IMR-90 (cell line): Measurements from ENCODE around the gene RIT1. TPM values are rescaled to one million over a fixed set of nuclear protein-coding genes. Genes with fewer than 3 reads are reported as not detected.
A peak's percentile ranks its signal among the peaks of the same experiment; 100 is the strongest.

Source experiments
- ATAC-seq: fragments of 200-7000 bp; cut with Tn5 transposase; 2 replicates; pipeline ENCODE4 v1.9.1; 2020; ENCODE audit warnings: low read depth, mild to moderate bottlenecking, moderate library complexity
- BruUV-seq: library from RNA; stranded (reverse); fragments of 400-500 nt; replicated peaks from 2 replicates; lab custom pipeline; 2021; lab: Mats Ljungman, UMichigan
- CTCF ChIA-PET: fragments of 300-600 bp; formaldehyde crosslinking; extraction: SDS; loops from one replicate; lab custom pipeline; 2021; ENCODE audit warnings: antibody characterized with exemption; lab: Yijun Ruan, JAX
- POLR2A ChIA-PET: fragments of 300-600 bp; sonication (Branson Sonifier 250); formaldehyde crosslinking; loops from one replicate; lab custom pipeline; 2022; ENCODE audit warnings: antibody characterized with exemption; ENCODE audit not compliant: unreplicated experiment; lab: Charles Lee
- DNase-seq: peaks from one replicate; pipeline ENCODE4 v3.0.0; 2013
- H2AFZ ChIP-seq: replicated peaks from 2 replicates; pipeline ENCODE3; 2013; ENCODE audit warnings: low read length, mild to moderate bottlenecking; ENCODE audit not compliant: poor library complexity
- H2AK5ac ChIP-seq: 2 replicates; pipeline ENCODE4 v1.6.1; 2013; ENCODE audit warnings: low read depth, low read length, inconsistent platforms
- H2AK9ac ChIP-seq: replicated peaks from 2 replicates; pipeline ENCODE3; 2013; ENCODE audit warnings: mild to moderate bottlenecking, low read depth, low read length, moderate library complexity; ENCODE audit not compliant: poor library complexity
- H2BK120ac ChIP-seq: 2 replicates; pipeline ENCODE4 v1.6.1; 2013; ENCODE audit warnings: low read depth, low read length, inconsistent platforms
- H2BK15ac ChIP-seq: 3 replicates; pipeline ENCODE4 v1.6.1; 2013; ENCODE audit warnings: low read depth, low read length, inconsistent platforms
- H2BK20ac ChIP-seq: 2 replicates; pipeline ENCODE4 v1.6.1; 2013; ENCODE audit warnings: low read depth, mild to moderate bottlenecking, inconsistent platforms, low read length, moderate library complexity
- H2BK5ac ChIP-seq: 2 replicates; pipeline ENCODE4 v1.6.1; 2013; ENCODE audit warnings: mild to moderate bottlenecking, low read depth, low read length, inconsistent platforms; ENCODE audit not compliant: poor library complexity, severe bottlenecking
- H3K14ac ChIP-seq: replicated peaks from 2 replicates; pipeline ENCODE4 v1.6.1; 2013; ENCODE audit warnings: low read depth, low read length, inconsistent platforms
- H3K18ac ChIP-seq: 2 replicates; pipeline ENCODE4 v1.6.1; 2013; ENCODE audit warnings: low read depth, low read length, control low read depth
- H3K23ac ChIP-seq: 2 replicates; pipeline ENCODE4 v1.6.1; 2013; ENCODE audit warnings: low read depth, low read length, inconsistent platforms
- H3K27ac ChIP-seq: 2 replicates; pipeline ENCODE4 v1.5.1; 2013; ENCODE audit warnings: mild to moderate bottlenecking, control low read depth, low read length; ENCODE audit not compliant: insufficient read depth
- H3K27me3 ChIP-seq: 2 replicates; pipeline ENCODE4 v1.6.1; 2013; ENCODE audit warnings: low read length; ENCODE audit not compliant: control insufficient read depth, insufficient read depth
- H3K36me3 ChIP-seq: 2 replicates; pipeline ENCODE4 v1.6.1; 2013; ENCODE audit warnings: low read length, mixed read lengths; ENCODE audit not compliant: control insufficient read depth, insufficient read depth
- H3K4ac ChIP-seq: 2 replicates; pipeline ENCODE4 v1.6.1; 2013; ENCODE audit warnings: low read depth, low read length, inconsistent platforms
- H3K4me1 ChIP-seq: 2 replicates; pipeline ENCODE4 v1.6.1; 2013; ENCODE audit warnings: low read length, mixed read lengths; ENCODE audit not compliant: control insufficient read depth, insufficient read depth
- H3K4me2 ChIP-seq: 2 replicates; pipeline ENCODE4 v1.6.1; 2013; ENCODE audit warnings: low read depth, mild to moderate bottlenecking, control low read depth, low read length, moderate library complexity
- H3K4me3 ChIP-seq: 2 replicates; pipeline ENCODE4 v1.5.1; 2013; ENCODE audit warnings: low read depth, mild to moderate bottlenecking, control low read depth, low read length, moderate library complexity; ENCODE audit not compliant: insufficient read depth
- H3K56ac ChIP-seq: 2 replicates; pipeline ENCODE4 v1.6.1; 2013; ENCODE audit warnings: low read length, inconsistent platforms; ENCODE audit not compliant: insufficient read depth; ENCODE audit errors: extremely low read depth
- H3K79me1 ChIP-seq, 2 experiments: 2 replicates each; pipeline ENCODE4 v1.6.1; 2013; ENCODE audit warnings: low read length in 2 of 2, inconsistent platforms in 1 of 2, low read depth in 1 of 2
- H3K9ac ChIP-seq: 2 replicates; pipeline ENCODE4 v1.6.1; 2013; ENCODE audit warnings: low read depth, low read length, control low read depth
- H3K9me1 ChIP-seq: 2 replicates; pipeline ENCODE4 v1.6.1; 2013; ENCODE audit warnings: low read length, inconsistent platforms; ENCODE audit not compliant: insufficient read depth
- H3K9me3 ChIP-seq: 2 replicates; pipeline ENCODE4 v1.6.1; 2013; ENCODE audit warnings: low read length; ENCODE audit not compliant: control insufficient read depth, insufficient read depth
- H4K20me1 ChIP-seq: 2 replicates; pipeline ENCODE4 v1.6.1; 2013; ENCODE audit warnings: low read length, inconsistent platforms; ENCODE audit not compliant: insufficient read depth
- H4K5ac ChIP-seq: 2 replicates; pipeline ENCODE4 v1.6.1; 2013; ENCODE audit warnings: mild to moderate bottlenecking, low read depth, low read length, control low read depth
- H4K8ac ChIP-seq, 2 experiments: 2 replicates each; pipeline ENCODE4 v1.6.1; 2013; ENCODE audit warnings: low read depth in 2 of 2, low read length in 2 of 2, control low read depth in 1 of 2, inconsistent platforms in 1 of 2
- H4K91ac ChIP-seq: 2 replicates; pipeline ENCODE4 v1.6.1; 2013; ENCODE audit warnings: low read depth, low read length, inconsistent platforms; ENCODE audit not compliant: insufficient read depth
- BHLHE40 ChIP-seq: fragments of 150-350 bp; IDR thresholded peaks from 2 replicates; pipeline ENCODE4 v1.6.1; 2016; ENCODE audit warnings: mild to moderate bottlenecking, low read depth, low read length
- MXI1 ChIP-seq: IDR thresholded peaks from 2 replicates; pipeline ENCODE4 v1.6.1; 2012; ENCODE audit warnings: low read depth, mild to moderate bottlenecking, low read length, moderate library complexity, borderline replicate concordance
- POLR2A ChIP-seq: IDR thresholded peaks from 2 replicates; pipeline ENCODE4 v1.6.1; 2012; ENCODE audit warnings: mild to moderate bottlenecking, low read depth, low read length
- RAD21 ChIP-seq: IDR thresholded peaks from 2 replicates; pipeline ENCODE4 v1.6.1; 2012; ENCODE audit warnings: low read length, improper control_type of control experiment
- WGBS, 2 experiments: methylation state at CpG; one replicate each; pipeline versions ENCODE4 v1.1.5 to v1.1.7; 2013; ENCODE audit warnings: missing lambda C conversion rate in 2 of 2; ENCODE audit not compliant: insufficient read length in 1 of 2; ENCODE audit errors: extremely low coverage in 2 of 2; 5-methylcytosine and 5-hydroxymethylcytosine counted together
- dilution Hi-C: fragments of 300-500 bp; cut with HindIII; formaldehyde crosslinking; loops from one replicate; pipeline ENCODE4 v1.14.3; 2018; ENCODE audit warnings: low sequenced_read_pairs; ENCODE audit not compliant: unreplicated experiment
- in situ Hi-C: fragments of 300-500 bp; cut with MboI; formaldehyde crosslinking; loops from 3 replicates; pipeline ENCODE4 v1.14.3; 2019; ENCODE audit warnings: low sequenced_read_pairs, inconsistent platforms, mixed read lengths
- intact Hi-C: fragments of 100-400 bp; cut with micrococcal nuclease; formaldehyde crosslinking; loops from 2 replicates; pipeline ENCODE4 v1.10.0; 2022
- polyA plus RNA-seq, 3 experiments: library from polyadenylated mRNA; depleted of rRNA; stranded (reverse); fragments of >200 nt; gene quantifications; 2 replicates each; pipeline ENCODE4 v1.2.3, GENCODE V29; 2012; ENCODE audit warnings: low replicate concordance in 1 of 3
- total RNA-seq: library from RNA; depleted of rRNA; stranded (reverse); fragments of >200 nt; gene quantifications from 2 replicates; pipeline ENCODE4 v1.2.3, GENCODE V29; 2012

Gene RIT1
- total and polyA plus RNA-seq, 2 of the 4 experiments (the other 2 are of a cell fraction), result 29.6 to 46.8 TPM

DNA sequence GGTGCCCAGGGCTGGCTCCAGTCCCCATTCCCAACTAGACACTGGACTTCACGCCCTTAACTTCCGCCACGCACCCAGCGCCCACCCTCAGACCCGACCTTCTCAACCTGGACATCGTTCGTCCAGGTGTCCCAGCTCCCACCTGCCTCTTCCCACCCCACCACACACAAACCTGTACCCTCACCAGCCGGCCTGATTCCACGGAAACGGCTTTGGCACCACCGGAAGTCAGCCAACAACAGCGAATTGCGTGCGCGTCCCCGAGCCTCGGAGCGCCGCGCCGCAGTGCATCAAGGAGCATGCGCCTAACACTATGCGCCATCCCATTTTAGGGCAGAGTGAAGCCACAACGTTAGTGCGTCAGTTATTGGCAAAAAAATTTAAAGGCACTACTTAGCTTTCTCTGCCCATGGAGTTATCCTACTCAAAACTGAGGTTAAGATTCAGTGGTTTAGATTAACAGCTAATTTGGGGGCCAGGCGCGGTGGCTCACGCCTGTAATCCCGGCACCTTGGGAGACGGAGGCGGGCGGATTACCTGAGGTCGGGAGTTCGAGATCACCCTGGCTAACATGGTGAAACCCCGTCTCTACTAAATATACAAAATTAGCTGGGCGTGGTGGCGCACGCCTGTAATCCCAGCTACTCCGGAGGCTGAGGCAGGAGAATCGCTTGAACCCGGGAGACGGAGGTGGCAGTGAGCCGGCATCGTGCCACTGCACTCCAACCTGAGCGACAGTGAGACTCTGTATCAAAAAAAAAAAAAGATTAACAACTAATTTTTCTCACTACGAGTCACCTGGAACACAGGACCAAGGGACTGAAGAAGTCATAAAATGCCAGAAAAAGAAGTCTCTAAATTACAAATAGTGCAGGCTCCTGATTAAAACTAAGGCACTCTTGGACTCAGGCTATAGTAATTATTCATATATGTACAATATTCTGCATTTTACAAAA is 53.9 kb downstream of the RIT1 start, which contains the start of gene GON4L:
TSS of gene GON4L (minus strand) at position 240 of the 956 bp plus-strand sequence. CDS start 3,434 bp downstream, outside the sequence.
- in situ Hi-C loops, result no loop called here
- peak; percentile 91 for DNase-seq

More for the DNA sequence above, 53.9 kb downstream of the RIT1 start, which contains the start of gene GON4L:
- peak within 1 kb of the TSS; percentile 94 for H3K56ac ChIP-seq
- peak within 1 kb of the TSS; percentile 95 for H4K91ac ChIP-seq
- H2AFZ ChIP-seq, result peak within 1 kb of the TSS; percentile 98
- peak within 1 kb of the TSS; percentile 95 for H2AK9ac ChIP-seq
- H3K27me3 ChIP-seq, result no peaks in the 10 kb centered on the region
- peak within 1 kb of the TSS; percentile 85 for H2BK5ac ChIP-seq
- H2BK20ac ChIP-seq, result no peak within 1 kb of the TSS
- H3K36me3 ChIP-seq, result peaks cover 12% of the 10 kb centered on the region
- TF ChIP-seq MXI1, result peak; percentile 47; the same call in 1 of the 2 replicates
- peak; percentile 14; the same call in 1 of the 2 replicates for TF ChIP-seq RAD21
- TF ChIP-seq POLR2A, result peak; percentile 60; the same call in 1 of the 2 replicates
- TF ChIP-seq BHLHE40, result no peak
- peak within 1 kb of the TSS; percentile 65 for H3K4me3 ChIP-seq
- intact Hi-C loops, result loop anchor here (2.0 kb wide), 1 partner anchor 54 kb away; the partner anchor contains the start of gene RIT1
- H4K5ac ChIP-seq, result peak within 1 kb of the TSS; percentile 62
- H3K9me1 ChIP-seq, result peaks cover 7% of the 10 kb centered on the region; the same call in 1 of the 2 replicates
- ChIA-PET CTCF (no interaction called here), POLR2A (interaction anchor here (0.6 kb wide), 1 partner anchor 469 kb away, joined by 3 read pairs; no protein-coding TSS in a partner anchor)
- H3K4ac ChIP-seq, result peak within 1 kb of the TSS; percentile 93
- H3K9ac ChIP-seq, result peak within 1 kb of the TSS; percentile 95
- H3K27ac ChIP-seq, result peak within 1 kb of the TSS; percentile 86
- WGBS, 2 experiments, result 0% methylated on average over 15 of the region's 46 CpGs; no CpG with 5 or more reads in 1 of the 2 experiments
- peak within 1 kb of the TSS; percentile 78 to 98 for H4K8ac ChIP-seq
- dilution Hi-C loops, result no loop called here
- no peaks in the 10 kb centered on the region for H3K9me3 ChIP-seq
- peak; percentile 60 for ATAC-seq
- no peaks in the 10 kb centered on the region for H4K20me1 ChIP-seq
- H3K4me2 ChIP-seq, result peak within 1 kb of the TSS; percentile 47
- no TSS peak for BruUV-seq
- H2BK15ac ChIP-seq, result peak within 1 kb of the TSS; percentile 83; the same call in 1 of the 3 replicates
- H3K4me1 ChIP-seq, result no peaks in the 10 kb centered on the region; the same call in 1 of the 2 replicates
- H2AK5ac ChIP-seq, result peak within 1 kb of the TSS; percentile 96
- peak within 1 kb of the TSS; percentile 39; the same call in 1 of the 2 replicates for H3K18ac ChIP-seq
- peak within 1 kb of the TSS; percentile 91; the same call in 1 of the 2 replicates for H3K23ac ChIP-seq
- peak within 1 kb of the TSS; percentile 97 for H3K14ac ChIP-seq
- H3K79me1 ChIP-seq, result peaks cover 8 to 71% of the 10 kb centered on the region in 2 experiments
- H2BK120ac ChIP-seq, result peak within 1 kb of the TSS; percentile 72; the same call in 1 of the 2 replicates
